ENCODE data around the gene PCDH1.

PCDH1 gene

DNA sequence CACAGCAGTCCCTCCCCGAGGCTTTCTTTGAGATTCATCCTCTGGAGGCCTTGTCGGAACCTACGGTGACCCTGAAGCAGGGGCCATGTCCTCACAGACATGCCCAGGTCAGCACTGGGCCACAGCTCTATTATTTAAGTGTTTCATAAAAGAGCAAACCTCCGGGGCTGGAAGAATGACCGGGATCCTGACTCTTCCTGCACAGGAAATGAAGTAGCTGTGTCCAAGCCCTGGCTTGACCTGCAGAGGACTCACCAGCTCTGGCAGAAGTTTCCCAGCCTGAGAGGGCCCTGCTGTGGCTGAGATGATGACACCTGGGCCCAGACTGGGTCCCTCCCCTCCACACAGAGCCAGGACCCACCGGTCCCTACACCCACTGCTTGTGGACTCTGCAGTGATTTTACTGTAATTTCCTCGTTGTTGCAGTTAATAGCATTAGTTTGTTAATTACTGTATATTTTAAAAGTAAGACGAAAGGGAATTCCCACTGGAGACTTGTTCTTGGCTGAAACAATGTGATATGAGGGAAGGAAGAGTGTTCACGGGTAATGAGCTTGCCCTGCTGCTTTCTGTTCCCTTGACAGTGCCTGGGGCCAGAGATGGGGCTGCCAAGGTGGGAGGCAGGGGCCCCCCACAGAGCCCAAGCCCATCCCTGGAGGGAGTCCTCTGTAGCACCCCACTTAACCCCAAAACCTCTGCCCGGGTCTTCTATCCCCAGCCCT is 72.2 kb downstream of the PCDH1 start:
- no peak for DNase-seq

DNA sequence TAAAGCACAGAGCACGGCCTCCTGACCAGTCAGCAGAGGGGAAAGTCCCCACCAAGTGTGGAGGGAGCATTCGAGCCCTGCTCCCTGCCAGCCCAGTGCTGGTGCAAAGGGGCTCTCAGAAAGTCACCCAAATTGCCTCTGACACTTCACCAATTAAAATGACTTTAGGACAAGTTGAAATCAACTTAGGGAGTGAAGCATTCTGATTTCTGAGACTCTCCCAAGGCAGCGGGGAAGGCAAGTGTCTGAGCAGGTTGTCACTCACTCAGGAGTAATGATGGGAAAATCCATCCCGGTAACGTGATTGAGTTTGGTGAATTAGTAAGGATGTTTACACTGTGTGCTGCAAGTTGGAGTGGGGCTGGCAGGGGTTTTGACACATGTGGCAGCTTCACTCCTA is 73.7 kb downstream of the PCDH1 start:
- no peak for DNase-seq

Data from activated CD4-positive, alpha-beta T cell treated with anti-CD3 and anti-CD28 coated beads, Interleukin-10, Interleukin-2, amounts not matched to agents 100 ng/mL and 50 ng/mL, durations not matched to agents 16 hours and 8 hours (primary cell).